Liver (tissue), 9 donors: ENCODE results near the gene LAD1. TPM values are rescaled to one million over a fixed set of nuclear protein-coding genes. Genes with fewer than 3 reads are reported as not detected.

ENCODE experiments used
- DNase-seq: peaks from one replicate; pipeline ENCODE4 v3.0.0-alpha.2; 2017; ENCODE audit warnings: low spot score
- H3K27ac ChIP-seq, 2 donors: one replicate each; pipeline ENCODE4 v1.7.0; 2013; ENCODE audit warnings: inconsistent platforms in 2 of 2, low read length in 2 of 2, control low read depth in 1 of 2, low read depth in 1 of 2, mild to moderate bottlenecking in 1 of 2
- H3K27me3 ChIP-seq, 4 donors: one replicate each; pipeline versions ENCODE4 v1.6.1 to v1.7.0; 2013; ENCODE audit warnings: low read length in 3 of 4, inconsistent platforms in 1 of 4, mild to moderate bottlenecking in 1 of 4, moderate library complexity in 1 of 4; ENCODE audit not compliant: control insufficient read depth in 4 of 4, insufficient read depth in 4 of 4
- H3K36me3 ChIP-seq, 4 donors: one replicate each; pipeline versions ENCODE4 v1.6.1 to v1.7.0; 2013; ENCODE audit warnings: low read length in 3 of 4, mild to moderate bottlenecking in 3 of 4, low read depth in 1 of 4, moderate library complexity in 1 of 4; ENCODE audit not compliant: control insufficient read depth in 4 of 4, insufficient read depth in 3 of 4
- H3K4me1 ChIP-seq, 4 donors: one replicate each; pipeline versions ENCODE4 v1.6.1 to v1.7.0; 2013; ENCODE audit warnings: low read length in 3 of 4, mild to moderate bottlenecking in 3 of 4, moderate library complexity in 1 of 4; ENCODE audit not compliant: control insufficient read depth in 4 of 4, insufficient read depth in 4 of 4
- H3K4me3 ChIP-seq, 3 donors: one replicate each; pipeline versions ENCODE4 v1.6.1 to v1.7.0; 2013; ENCODE audit warnings: low read length in 3 of 3, control low read depth in 1 of 3, low read depth in 1 of 3, mild to moderate bottlenecking in 1 of 3
- H3K9ac ChIP-seq, 2 donors: one replicate each; pipeline ENCODE4 v1.7.0; 2013; ENCODE audit warnings: low read length in 2 of 2, mild to moderate bottlenecking in 2 of 2, moderate library complexity in 2 of 2, control low read depth in 1 of 2, low read depth in 1 of 2
- H3K9me3 ChIP-seq, 4 donors: one replicate each; pipeline versions ENCODE4 v1.6.1 to v1.7.0; 2013; ENCODE audit warnings: low read length in 3 of 4; ENCODE audit not compliant: control insufficient read depth in 4 of 4
- EGR1 ChIP-seq, 2 donors: IDR thresholded peaks; 2 replicates each; pipeline ENCODE4 v1.6.1; 2016 to 2018; ENCODE audit warnings: antibody characterized with exemption in 2 of 2, low read depth in 2 of 2
- FOXA1 ChIP-seq: IDR thresholded peaks from 2 replicates; pipeline ENCODE4 v1.6.1; 2016; ENCODE audit warnings: antibody characterized with exemption
- FOXA2 ChIP-seq: IDR thresholded peaks from 2 replicates; pipeline ENCODE4 v1.6.1; 2016; ENCODE audit warnings: antibody characterized with exemption
- GABPA ChIP-seq, 2 donors: IDR thresholded peaks in 1 of 2; conservative IDR thresholded peaks in 1 of 2; 2 replicates each; pipeline ENCODE4 v1.6.1; 2016; ENCODE audit warnings: antibody characterized with exemption in 2 of 2, mild to moderate bottlenecking in 1 of 2, moderate library complexity in 1 of 2
- HNF4A ChIP-seq, 2 donors: conservative IDR thresholded peaks; 2 replicates each; pipeline ENCODE4 v1.6.1; 2016; ENCODE audit warnings: antibody characterized with exemption in 2 of 2, mild to moderate bottlenecking in 2 of 2
- HNF4G ChIP-seq: IDR thresholded peaks from 2 replicates; pipeline ENCODE4 v1.6.1; 2016; ENCODE audit warnings: antibody characterized with exemption
- JUND ChIP-seq, 2 donors: IDR thresholded peaks; 2 replicates each; pipeline ENCODE4 v1.6.1; 2016; ENCODE audit warnings: antibody characterized with exemption in 2 of 2
- NR2F2 ChIP-seq: IDR thresholded peaks from 2 replicates; pipeline ENCODE4 v1.6.1; 2016; ENCODE audit warnings: antibody characterized with exemption
- RAD21 ChIP-seq, 2 donors: IDR thresholded peaks; 2 replicates each; pipeline ENCODE4 v1.6.1; 2016; ENCODE audit warnings: antibody characterized with exemption in 2 of 2, mild to moderate bottlenecking in 2 of 2
- RXRA ChIP-seq, 2 donors: IDR thresholded peaks; 2 replicates each; pipeline ENCODE4 v1.6.1; 2017 to 2018; ENCODE audit warnings: antibody characterized with exemption in 2 of 2, mild to moderate bottlenecking in 1 of 2
- SP1 ChIP-seq: IDR thresholded peaks from 2 replicates; pipeline ENCODE4 v1.6.1; 2018; ENCODE audit warnings: antibody characterized with exemption, mild to moderate bottlenecking
- TAF1 ChIP-seq: conservative IDR thresholded peaks from 2 replicates; pipeline ENCODE4 v1.6.1; 2016; ENCODE audit warnings: antibody characterized with exemption, mild to moderate bottlenecking
- YY1 ChIP-seq: IDR thresholded peaks from 2 replicates; pipeline ENCODE4 v1.6.1; 2016; ENCODE audit warnings: antibody characterized with exemption, mild to moderate bottlenecking
- WGBS: extraction: QIAGEN DNeasy Blood & Tissue Kit; methylation state at CpG from one replicate; pipeline ENCODE4 v1.1.7; 2013; 5-methylcytosine and 5-hydroxymethylcytosine counted together
- polyA plus RNA-seq, 2 donors: library from polyadenylated mRNA; stranded (reverse) in 1 of 2; unstranded in 1 of 2; fragments of 200-250 nt in 1 of 2; fragments of >200 nt in 1 of 2; fragmentation: Nextera tagmentation in 1 of 2; extraction: Ambion mirVana in 1 of 2; gene quantifications; one replicate each; pipeline versions ENCODE4 v1.2.1 to v1.2.3, GENCODE V29; 2013 to 2015
- total RNA-seq, 2 donors: library from RNA; depleted of rRNA; stranded (reverse); fragments of >200 nt; gene quantifications; one replicate each; pipeline ENCODE4 v1.2.3, GENCODE V29; 2014
- TF ChIP-seq, protein P1 (sequence below): IDR thresholded peaks from 2 replicates; pipeline ENCODE4 v1.6.1; 2016; ENCODE audit warnings: antibody characterized with exemption
- TF ChIP-seq, protein P2 (sequence below): IDR thresholded peaks from 2 replicates; pipeline ENCODE4 v1.6.1; 2016; ENCODE audit warnings: antibody characterized with exemption, mild to moderate bottlenecking
- TF ChIP-seq, protein P3 (sequence below): fragments of 150-350 bp; IDR thresholded peaks from 2 replicates; pipeline ENCODE4 v1.5.1; 2017; ENCODE audit warnings: improper control_type of control experiment, low read depth, low read length; ENCODE audit not compliant: missing input control
- TF ChIP-seq, protein P4 (sequence below): IDR thresholded peaks from 2 replicates; pipeline ENCODE4 v1.6.1; 2016; ENCODE audit warnings: antibody characterized with exemption
- TF ChIP-seq, protein P5 (sequence below): IDR thresholded peaks from 2 replicates; pipeline ENCODE4 v1.6.1; 2016; ENCODE audit warnings: antibody characterized with exemption
- donor health status: healthy.
- donor health status: healthy.
- donor health status: healthy.
- donor health status: healthy.
- donor health status: healthy.

The LAD1 gene
- total and polyA plus RNA-seq, 4 donors = 3.4 to 13.7 (median 8.5) TPM

DNA sequence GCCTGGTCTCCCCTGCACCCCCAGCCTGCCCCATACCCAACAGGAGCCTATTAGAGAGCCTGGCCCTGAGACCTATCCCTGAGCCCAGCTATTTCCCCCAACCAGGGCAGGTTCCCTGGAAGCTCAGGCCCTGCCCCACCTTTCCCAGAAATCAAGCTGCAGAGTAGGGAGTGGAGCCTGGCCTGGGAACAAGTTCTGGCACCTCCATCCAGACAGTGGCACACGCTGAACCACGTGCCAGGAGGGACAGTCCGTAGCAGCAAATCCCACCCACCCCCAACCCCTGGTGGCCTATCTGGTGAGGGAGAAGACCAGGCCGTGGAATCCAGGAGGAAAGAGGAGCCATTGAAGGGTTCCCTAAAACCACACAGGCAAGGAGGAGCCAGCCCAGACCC, 44.2 kb downstream of the LAD1 start:
- H3K4me3 ChIP-seq = no peak overlapping the region
- peaks cover 0 to 2% (median 0%) of the 10 kb centered on the region in 4 donors for H3K27me3 ChIP-seq
- no peak overlapping the region for H3K27ac ChIP-seq
- no peak for DNase-seq
- WGBS = 70% methylated on average over 4 of the region's 4 CpGs
- H3K9me3 ChIP-seq = no peaks in the 10 kb centered on the region
- TF ChIP-seq RAD21 (IDR thresholded peaks at IDR 0.05) (no peak), HNF4A (conservative IDR thresholded peaks at IDR 0.05) (no peak), GABPA (IDR thresholded peaks at IDR 0.05 in 1 of 2, conservative IDR thresholded peaks at IDR 0.05 in 1 of 2) (no peak), SP1 (no peak), NR2F2 (no peak), JUND (IDR thresholded peaks at IDR 0.05) (no peak), RXRA (IDR thresholded peaks at IDR 0.05) (no peak), EGR1 (IDR thresholded peaks at IDR 0.05; ENCODE audit: low read depth in 2 of 2) (no peak), FOXA1 (no peak), TAF1 (no peak), HNF4G (no peak), YY1 (no peak), FOXA2 (no peak)
- TF ChIP-seq, protein P1, sequence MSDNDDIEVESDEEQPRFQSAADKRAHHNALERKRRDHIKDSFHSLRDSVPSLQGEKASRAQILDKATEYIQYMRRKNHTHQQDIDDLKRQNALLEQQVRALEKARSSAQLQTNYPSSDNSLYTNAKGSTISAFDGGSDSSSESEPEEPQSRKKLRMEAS = no peak
- TF ChIP-seq, protein P2, sequence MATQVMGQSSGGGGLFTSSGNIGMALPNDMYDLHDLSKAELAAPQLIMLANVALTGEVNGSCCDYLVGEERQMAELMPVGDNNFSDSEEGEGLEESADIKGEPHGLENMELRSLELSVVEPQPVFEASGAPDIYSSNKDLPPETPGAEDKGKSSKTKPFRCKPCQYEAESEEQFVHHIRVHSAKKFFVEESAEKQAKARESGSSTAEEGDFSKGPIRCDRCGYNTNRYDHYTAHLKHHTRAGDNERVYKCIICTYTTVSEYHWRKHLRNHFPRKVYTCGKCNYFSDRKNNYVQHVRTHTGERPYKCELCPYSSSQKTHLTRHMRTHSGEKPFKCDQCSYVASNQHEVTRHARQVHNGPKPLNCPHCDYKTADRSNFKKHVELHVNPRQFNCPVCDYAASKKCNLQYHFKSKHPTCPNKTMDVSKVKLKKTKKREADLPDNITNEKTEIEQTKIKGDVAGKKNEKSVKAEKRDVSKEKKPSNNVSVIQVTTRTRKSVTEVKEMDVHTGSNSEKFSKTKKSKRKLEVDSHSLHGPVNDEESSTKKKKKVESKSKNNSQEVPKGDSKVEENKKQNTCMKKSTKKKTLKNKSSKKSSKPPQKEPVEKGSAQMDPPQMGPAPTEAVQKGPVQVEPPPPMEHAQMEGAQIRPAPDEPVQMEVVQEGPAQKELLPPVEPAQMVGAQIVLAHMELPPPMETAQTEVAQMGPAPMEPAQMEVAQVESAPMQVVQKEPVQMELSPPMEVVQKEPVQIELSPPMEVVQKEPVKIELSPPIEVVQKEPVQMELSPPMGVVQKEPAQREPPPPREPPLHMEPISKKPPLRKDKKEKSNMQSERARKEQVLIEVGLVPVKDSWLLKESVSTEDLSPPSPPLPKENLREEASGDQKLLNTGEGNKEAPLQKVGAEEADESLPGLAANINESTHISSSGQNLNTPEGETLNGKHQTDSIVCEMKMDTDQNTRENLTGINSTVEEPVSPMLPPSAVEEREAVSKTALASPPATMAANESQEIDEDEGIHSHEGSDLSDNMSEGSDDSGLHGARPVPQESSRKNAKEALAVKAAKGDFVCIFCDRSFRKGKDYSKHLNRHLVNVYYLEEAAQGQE = no peak
- TF ChIP-seq, protein P3, sequence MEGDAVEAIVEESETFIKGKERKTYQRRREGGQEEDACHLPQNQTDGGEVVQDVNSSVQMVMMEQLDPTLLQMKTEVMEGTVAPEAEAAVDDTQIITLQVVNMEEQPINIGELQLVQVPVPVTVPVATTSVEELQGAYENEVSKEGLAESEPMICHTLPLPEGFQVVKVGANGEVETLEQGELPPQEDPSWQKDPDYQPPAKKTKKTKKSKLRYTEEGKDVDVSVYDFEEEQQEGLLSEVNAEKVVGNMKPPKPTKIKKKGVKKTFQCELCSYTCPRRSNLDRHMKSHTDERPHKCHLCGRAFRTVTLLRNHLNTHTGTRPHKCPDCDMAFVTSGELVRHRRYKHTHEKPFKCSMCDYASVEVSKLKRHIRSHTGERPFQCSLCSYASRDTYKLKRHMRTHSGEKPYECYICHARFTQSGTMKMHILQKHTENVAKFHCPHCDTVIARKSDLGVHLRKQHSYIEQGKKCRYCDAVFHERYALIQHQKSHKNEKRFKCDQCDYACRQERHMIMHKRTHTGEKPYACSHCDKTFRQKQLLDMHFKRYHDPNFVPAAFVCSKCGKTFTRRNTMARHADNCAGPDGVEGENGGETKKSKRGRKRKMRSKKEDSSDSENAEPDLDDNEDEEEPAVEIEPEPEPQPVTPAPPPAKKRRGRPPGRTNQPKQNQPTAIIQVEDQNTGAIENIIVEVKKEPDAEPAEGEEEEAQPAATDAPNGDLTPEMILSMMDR = no peak
- TF ChIP-seq, protein P4, sequence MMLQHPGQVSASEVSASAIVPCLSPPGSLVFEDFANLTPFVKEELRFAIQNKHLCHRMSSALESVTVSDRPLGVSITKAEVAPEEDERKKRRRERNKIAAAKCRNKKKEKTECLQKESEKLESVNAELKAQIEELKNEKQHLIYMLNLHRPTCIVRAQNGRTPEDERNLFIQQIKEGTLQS = no peak
- TF ChIP-seq, protein P5, sequence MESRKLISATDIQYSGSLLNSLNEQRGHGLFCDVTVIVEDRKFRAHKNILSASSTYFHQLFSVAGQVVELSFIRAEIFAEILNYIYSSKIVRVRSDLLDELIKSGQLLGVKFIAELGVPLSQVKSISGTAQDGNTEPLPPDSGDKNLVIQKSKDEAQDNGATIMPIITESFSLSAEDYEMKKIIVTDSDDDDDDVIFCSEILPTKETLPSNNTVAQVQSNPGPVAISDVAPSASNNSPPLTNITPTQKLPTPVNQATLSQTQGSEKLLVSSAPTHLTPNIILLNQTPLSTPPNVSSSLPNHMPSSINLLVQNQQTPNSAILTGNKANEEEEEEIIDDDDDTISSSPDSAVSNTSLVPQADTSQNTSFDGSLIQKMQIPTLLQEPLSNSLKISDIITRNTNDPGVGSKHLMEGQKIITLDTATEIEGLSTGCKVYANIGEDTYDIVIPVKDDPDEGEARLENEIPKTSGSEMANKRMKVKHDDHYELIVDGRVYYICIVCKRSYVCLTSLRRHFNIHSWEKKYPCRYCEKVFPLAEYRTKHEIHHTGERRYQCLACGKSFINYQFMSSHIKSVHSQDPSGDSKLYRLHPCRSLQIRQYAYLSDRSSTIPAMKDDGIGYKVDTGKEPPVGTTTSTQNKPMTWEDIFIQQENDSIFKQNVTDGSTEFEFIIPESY = no peak
- no peak overlapping the region for H3K9ac ChIP-seq
- no peaks in the 10 kb centered on the region for H3K4me1 ChIP-seq
- H3K36me3 ChIP-seq = no peaks in the 10 kb centered on the region
